Measurements from ENCODE around the gene QPRT.
"Not testable (repeated sequence)": the region's sequence is repeated elsewhere in the genome, so short reads cannot be mapped to it uniquely, and the experiment has no call there.

QPRT gene

GRCh38 chr16:29686740-29687332, 7.9 kb downstream of the QPRT start:
- H3K9me3 Mint-ChIP-seq: no peaks in the 10 kb centered on the region
- no peak for DNase-seq (ENCODE audit: low spot score in 2 of 2)
- ATAC-seq (replicated peaks; ENCODE audit: extremely low read depth, poor library complexity, severe bottlenecking): no peak
- H3K4me3 Mint-ChIP-seq: no peak overlapping the region
- H3K4me1 Mint-ChIP-seq: peaks cover 12% of the 10 kb centered on the region
- H3K27me3 Mint-ChIP-seq: no peaks in the 10 kb centered on the region
- peaks cover 6% of the 10 kb centered on the region for H3K36me3 Mint-ChIP-seq (ENCODE audit: insufficient read depth)
- no peak overlapping the region for H3K27ac Mint-ChIP-seq (ENCODE audit: low read depth)

GRCh38 chr16:29687755-29688154, 8.8 kb downstream of the QPRT start:
- peaks cover 12% of the 10 kb centered on the region for H3K4me1 Mint-ChIP-seq
- H3K9me3 Mint-ChIP-seq: no peaks in the 10 kb centered on the region
- no peak overlapping the region for H3K27ac Mint-ChIP-seq (ENCODE audit: low read depth)
- H3K36me3 Mint-ChIP-seq (ENCODE audit: insufficient read depth): peaks cover 8% of the 10 kb centered on the region
- DNase-seq (ENCODE audit: low spot score in 2 of 2): no peak
- H3K4me3 Mint-ChIP-seq: no peak overlapping the region
- no peak for ATAC-seq (replicated peaks; ENCODE audit: extremely low read depth, poor library complexity, severe bottlenecking)
- H3K27me3 Mint-ChIP-seq: no peaks in the 10 kb centered on the region

DNA sequence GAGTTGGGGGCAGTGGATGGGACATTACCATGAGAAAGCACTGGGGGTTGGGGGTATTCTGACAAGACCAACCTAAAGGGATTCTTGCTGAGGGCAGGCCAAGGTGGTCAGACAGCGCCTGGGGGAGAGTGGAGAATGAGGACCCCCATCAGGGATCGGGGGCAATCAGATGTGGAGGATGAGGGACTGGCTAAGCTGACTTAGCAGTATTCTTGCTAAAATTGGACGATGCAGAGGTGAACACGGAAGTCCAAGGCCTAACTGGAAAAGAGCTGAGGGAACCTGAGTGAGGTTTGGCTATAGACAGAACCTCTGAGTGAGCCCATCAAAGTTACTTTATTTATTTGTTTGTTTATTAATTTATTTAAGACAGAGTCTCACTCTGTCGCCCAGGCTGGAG, 9.2 kb downstream of the QPRT start:
- Mint-ChIP-seq H3K4me3 (no peak overlapping the region), H3K4me1 (peaks cover 12% of the 10 kb centered on the region), H3K27ac (ENCODE audit: low read depth) (no peak overlapping the region), H3K9me3 (no peaks in the 10 kb centered on the region), H3K36me3 (ENCODE audit: insufficient read depth) (peaks cover 8% of the 10 kb centered on the region), H3K27me3 (no peaks in the 10 kb centered on the region)
- ATAC-seq (replicated peaks; ENCODE audit: extremely low read depth, poor library complexity, severe bottlenecking) (no peak), DNase-seq (ENCODE audit: low spot score in 2 of 2) (no peak)

DNA sequence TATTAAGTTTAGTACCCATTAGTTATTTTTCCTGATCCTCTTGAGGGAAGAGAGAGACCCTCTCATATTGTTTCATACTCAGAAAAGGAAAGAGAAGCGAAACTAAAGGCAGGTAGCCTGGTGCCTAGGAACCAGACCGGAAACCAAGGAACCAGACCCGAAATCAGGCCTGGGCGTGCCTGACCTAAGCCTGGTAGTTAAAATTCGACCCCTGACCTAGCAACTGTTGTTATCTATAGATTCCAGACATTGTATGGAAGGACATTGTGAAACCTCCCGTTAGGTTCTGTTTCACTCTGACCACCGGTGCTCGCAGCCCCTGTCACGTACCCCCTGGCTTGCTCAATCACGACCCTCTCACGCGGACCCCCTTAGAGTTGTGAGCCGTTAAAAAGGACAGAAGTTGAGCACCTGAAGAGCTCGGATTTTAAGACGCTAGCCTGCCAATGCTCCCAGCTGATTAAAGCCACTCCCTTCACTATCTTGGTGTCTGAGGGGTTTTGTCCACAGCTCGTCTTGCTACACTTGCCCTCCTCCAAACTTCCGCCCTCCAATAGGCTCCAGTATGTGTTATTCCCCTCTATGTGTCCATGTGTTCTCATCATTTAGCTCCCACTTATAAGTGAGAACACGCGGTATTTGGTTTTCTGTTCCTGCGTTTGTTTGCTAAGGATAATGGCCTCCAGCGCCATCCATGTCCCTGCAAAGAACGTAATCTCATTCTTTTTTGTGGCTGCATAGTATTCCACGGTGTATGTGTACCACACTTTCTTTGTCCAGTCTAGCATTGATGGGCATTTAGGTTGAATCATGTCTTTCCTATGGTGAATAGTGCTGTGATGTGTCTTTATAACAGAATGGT, 10.7 kb downstream of the QPRT start:
- peaks cover 12% of the 10 kb centered on the region for H3K4me1 Mint-ChIP-seq
- not testable (repeated sequence) for ATAC-seq (replicated peaks; ENCODE audit: extremely low read depth, poor library complexity, severe bottlenecking); DNase-seq (ENCODE audit: low spot score in 2 of 2); H3K27me3 Mint-ChIP-seq; H3K9me3 Mint-ChIP-seq; H3K36me3 Mint-ChIP-seq (ENCODE audit: insufficient read depth); H3K4me3 Mint-ChIP-seq; H3K27ac Mint-ChIP-seq (ENCODE audit: low read depth)

GRCh38 chr16:29692606-29693005, 13.6 kb downstream of the QPRT start:
- H3K4me1 Mint-ChIP-seq; H3K27ac Mint-ChIP-seq (ENCODE audit: low read depth); DNase-seq (ENCODE audit: low spot score in 2 of 2); ATAC-seq (replicated peaks; ENCODE audit: extremely low read depth, poor library complexity, severe bottlenecking); H3K4me3 Mint-ChIP-seq; H3K27me3 Mint-ChIP-seq; H3K9me3 Mint-ChIP-seq: not testable (repeated sequence)
- peaks cover 10% of the 10 kb centered on the region for H3K36me3 Mint-ChIP-seq (ENCODE audit: insufficient read depth)

- Mint-ChIP-seq H3K27ac (ENCODE audit: low read depth) (no peak overlapping the region), H3K4me3 (no peak overlapping the region), H3K27me3 (no peaks in the 10 kb centered on the region), H3K4me1 (peaks cover 6% of the 10 kb centered on the region), H3K9me3 (no peaks in the 10 kb centered on the region), H3K36me3 (ENCODE audit: insufficient read depth) (peaks cover 10% of the 10 kb centered on the region)
- ATAC-seq (replicated peaks; ENCODE audit: extremely low read depth, poor library complexity, severe bottlenecking): no peak
- no peak for DNase-seq (ENCODE audit: low spot score in 2 of 2)
Measured at GRCh38 chr16:29694384-29695195, 15.6 kb downstream of the QPRT start.

DNA sequence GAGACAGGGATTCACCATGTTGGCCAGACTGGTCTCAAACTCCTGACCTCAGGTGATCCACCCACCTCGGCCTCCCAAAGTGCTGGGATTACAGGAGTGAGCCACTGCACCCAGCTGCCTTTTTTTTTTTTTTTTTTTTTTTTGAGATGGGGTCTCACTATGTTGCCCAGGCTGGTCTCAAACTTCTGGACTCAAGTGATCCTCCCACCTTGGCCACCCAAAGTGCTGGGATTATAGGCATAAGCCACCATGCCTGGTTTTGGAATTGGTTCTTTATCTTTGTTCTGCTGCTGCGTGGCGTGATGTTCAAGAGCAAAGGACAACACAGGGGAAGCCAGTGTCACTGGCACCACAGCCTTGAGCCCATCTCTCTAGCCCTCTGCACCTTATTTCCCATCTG, 16.7 kb downstream of the QPRT start:
- H3K36me3 Mint-ChIP-seq (ENCODE audit: insufficient read depth): peaks cover 13% of the 10 kb centered on the region
- H3K9me3 Mint-ChIP-seq; H3K27ac Mint-ChIP-seq (ENCODE audit: low read depth); H3K27me3 Mint-ChIP-seq; H3K4me3 Mint-ChIP-seq; DNase-seq (ENCODE audit: low spot score in 2 of 2); ATAC-seq (replicated peaks; ENCODE audit: extremely low read depth, poor library complexity, severe bottlenecking); H3K4me1 Mint-ChIP-seq: not testable (repeated sequence)

GRCh38 chr16:29696881-29697331, 17.9 kb downstream of the QPRT start:
- no peak overlapping the region for H3K4me3 Mint-ChIP-seq
- no peaks in the 10 kb centered on the region for H3K9me3 Mint-ChIP-seq
- peaks cover 16% of the 10 kb centered on the region for H3K4me1 Mint-ChIP-seq
- H3K36me3 Mint-ChIP-seq (ENCODE audit: insufficient read depth): peaks cover 12% of the 10 kb centered on the region
- DNase-seq (ENCODE audit: low spot score in 2 of 2): no peak
- H3K27me3 Mint-ChIP-seq: no peaks in the 10 kb centered on the region
- ATAC-seq (replicated peaks; ENCODE audit: extremely low read depth, poor library complexity, severe bottlenecking): no peak
- no peak overlapping the region for H3K27ac Mint-ChIP-seq (ENCODE audit: low read depth)

GRCh38 chr16:29697391-29697790, 18.4 kb downstream of the QPRT start:
- Mint-ChIP-seq H3K36me3 (ENCODE audit: insufficient read depth) (peaks cover 14% of the 10 kb centered on the region), H3K27ac (ENCODE audit: low read depth) (no peak overlapping the region)

DNA sequence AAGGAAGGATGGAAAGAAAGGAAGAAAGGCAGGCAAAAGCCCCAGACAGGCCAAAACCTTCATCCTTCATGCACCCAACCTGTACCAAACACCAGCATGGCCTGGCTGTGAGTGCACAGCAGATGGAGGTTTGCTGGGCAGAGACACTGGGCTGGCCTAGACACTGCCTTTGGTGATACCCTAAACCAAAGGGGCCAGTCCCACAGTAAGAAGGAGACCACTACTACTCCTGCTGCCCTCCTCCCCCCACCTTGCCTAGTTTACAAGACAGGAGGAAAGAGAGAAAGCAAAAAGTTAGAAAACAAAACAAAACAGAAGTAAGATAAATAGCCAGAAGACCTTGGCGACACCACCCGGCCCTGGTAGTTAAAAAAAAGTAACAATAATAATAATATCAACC, 19.1 kb downstream of the QPRT start:
- peaks cover 18% of the 10 kb centered on the region for H3K36me3 Mint-ChIP-seq (ENCODE audit: insufficient read depth)
- H3K9me3 Mint-ChIP-seq: no peaks in the 10 kb centered on the region
- H3K27me3 Mint-ChIP-seq: no peaks in the 10 kb centered on the region
- H3K4me3 Mint-ChIP-seq: no peak overlapping the region
- DNase-seq (ENCODE audit: low spot score in 2 of 2): no peak
- peaks cover 27% of the 10 kb centered on the region for H3K4me1 Mint-ChIP-seq
- H3K27ac Mint-ChIP-seq (ENCODE audit: low read depth): no peak overlapping the region
- no peak for ATAC-seq (replicated peaks; ENCODE audit: extremely low read depth, poor library complexity, severe bottlenecking)

More at GRCh38 chr16:29697391-29697790, 18.4 kb downstream of the QPRT start:
- peaks cover 21% of the 10 kb centered on the region for H3K4me1 Mint-ChIP-seq
- H3K4me3 Mint-ChIP-seq: no peak overlapping the region
- no peaks in the 10 kb centered on the region for H3K9me3 Mint-ChIP-seq
- H3K27me3 Mint-ChIP-seq: no peaks in the 10 kb centered on the region
- DNase-seq (ENCODE audit: low spot score in 2 of 2): no peak
- no peak for ATAC-seq (replicated peaks; ENCODE audit: extremely low read depth, poor library complexity, severe bottlenecking)

- no peak for DNase-seq (ENCODE audit: low spot score in 2 of 2)
- Mint-ChIP-seq H3K4me3 (peak overlapping the region; percentile 2), H3K9me3 (no peaks in the 10 kb centered on the region), H3K27me3 (no peaks in the 10 kb centered on the region), H3K36me3 (ENCODE audit: insufficient read depth) (peaks cover 19% of the 10 kb centered on the region), H3K4me1 (peaks cover 32% of the 10 kb centered on the region), H3K27ac (ENCODE audit: low read depth) (peak overlapping the region; percentile 7)
- ATAC-seq (replicated peaks; ENCODE audit: extremely low read depth, poor library complexity, severe bottlenecking): no peak
Measured at GRCh38 chr16:29698484-29699323, 19.7 kb downstream of the QPRT start.
